Loucy (cell line): ENCODE data around the gene TSPAN9.

ENCODE experiments used
- H2AFZ ChIP-seq: fragments of 200-600 bp; sonication (generic); 2 replicates; pipeline ENCODE4 v1.6.0; 2016; ENCODE audit warnings: antibody characterized with exemption, mild to moderate bottlenecking, low read length, moderate library complexity
- H3F3A ChIP-seq: fragments of 200-600 bp; 2 replicates; pipeline ENCODE4 v1.6.0; 2016; ENCODE audit warnings: antibody characterized with exemption, low read depth, mild to moderate bottlenecking
- H3K27me3 ChIP-seq: fragments of 200-600 bp; sonication (generic); 2 replicates; pipeline ENCODE4 v1.6.1; 2014; ENCODE audit warnings: low read length, mild to moderate bottlenecking; ENCODE audit not compliant: insufficient read depth, poor library complexity, severe bottlenecking
- H3K36me3 ChIP-seq: fragments of 200-600 bp; sonication (generic); 2 replicates; pipeline ENCODE4 v1.6.1; 2016; ENCODE audit warnings: low read length; ENCODE audit not compliant: insufficient read depth
- H3K4me1 ChIP-seq: fragments of 200-600 bp; sonication (generic); 2 replicates; pipeline ENCODE4 v1.5.1; 2014; ENCODE audit warnings: low read length, mild to moderate bottlenecking; ENCODE audit not compliant: insufficient read depth, poor library complexity, severe bottlenecking
- H3K4me2 ChIP-seq: fragments of 200-600 bp; sonication (generic); 2 replicates; pipeline ENCODE4 v1.6.0; 2014; ENCODE audit warnings: antibody characterized with exemption, low read length, low read depth, mild to moderate bottlenecking; ENCODE audit not compliant: poor library complexity, severe bottlenecking
- H3K4me3 ChIP-seq: fragments of 200-600 bp; sonication (generic); 2 replicates; pipeline ENCODE4 v1.5.1; 2014; ENCODE audit warnings: low read length, mild to moderate bottlenecking, mixed read lengths; ENCODE audit not compliant: poor library complexity, severe bottlenecking
- H3K79me2 ChIP-seq: fragments of 200-600 bp; sonication (generic); 2 replicates; pipeline ENCODE4 v1.6.1; 2014; ENCODE audit warnings: low read length; ENCODE audit not compliant: insufficient read depth
- H3K9ac ChIP-seq: fragments of 200-600 bp; sonication (generic); 2 replicates; pipeline ENCODE4 v1.6.0; 2014; ENCODE audit warnings: mild to moderate bottlenecking, low read depth, low read length, moderate library complexity; ENCODE audit not compliant: poor library complexity, severe bottlenecking
- H3K9me2 ChIP-seq: fragments of 200-600 bp; sonication (generic); replicated peaks from 2 replicates; pipeline ENCODE4 v1.6.1; 2016; ENCODE audit warnings: low read depth, low read length, mixed read lengths
- H3K9me3 ChIP-seq: fragments of 200-600 bp; sonication (generic); 2 replicates; pipeline ENCODE4 v1.6.1; 2014; ENCODE audit warnings: mild to moderate bottlenecking, antibody characterized with exemption, low read length, low read depth; ENCODE audit not compliant: insufficient read depth
- H4K20me1 ChIP-seq: fragments of 200-600 bp; sonication (generic); 2 replicates; pipeline ENCODE4 v1.6.0; 2014; ENCODE audit warnings: antibody characterized with exemption, low read length, mild to moderate bottlenecking; ENCODE audit not compliant: insufficient read depth, poor library complexity, severe bottlenecking
- CTCF ChIP-seq: fragments of 200-600 bp; sonication (generic); conservative IDR thresholded peaks from 2 replicates; pipeline ENCODE4 v1.5.1; 2014; ENCODE audit warnings: mild to moderate bottlenecking, antibody characterized with exemption, low read length
- EZH2phosphoT487 ChIP-seq: fragments of 200-600 bp; IDR thresholded peaks from 2 replicates; pipeline ENCODE4 v1.6.1; 2018; ENCODE audit warnings: antibody characterized with exemption, mild to moderate bottlenecking, moderate library complexity, borderline replicate concordance

TSPAN9 gene

GRCh38 chr12:3157581-3158323, 80.6 kb downstream of the TSPAN9 start:
- H2AFZ ChIP-seq = no peak overlapping the region
- no peaks in the 10 kb centered on the region for H3K79me2 ChIP-seq
- H3K9ac ChIP-seq = no peak overlapping the region
- no peaks in the 10 kb centered on the region for H3K27me3 ChIP-seq
- no peaks in the 10 kb centered on the region for H3K9me2 ChIP-seq
- H3K4me1 ChIP-seq = no peaks in the 10 kb centered on the region
- TF ChIP-seq CTCF (no peak), EZH2phosphoT487 (no peak)
- no peaks in the 10 kb centered on the region for H3F3A ChIP-seq
- H3K4me2 ChIP-seq = no peak overlapping the region
- no peaks in the 10 kb centered on the region for H3K9me3 ChIP-seq
- no peaks in the 10 kb centered on the region for H3K36me3 ChIP-seq
- no peaks in the 10 kb centered on the region for H4K20me1 ChIP-seq
- H3K4me3 ChIP-seq = no peak overlapping the region

GRCh38 chr12:3158851-3159465, 81.8 kb downstream of the TSPAN9 start:
- Histone ChIP-seq H2AFZ (no peak overlapping the region), H3K9ac (no peak overlapping the region), H3K9me3 (no peaks in the 10 kb centered on the region), H3K4me1 (no peaks in the 10 kb centered on the region), H3K27me3 (no peaks in the 10 kb centered on the region), H4K20me1 (no peaks in the 10 kb centered on the region), H3K4me3 (no peak overlapping the region), H3F3A (no peaks in the 10 kb centered on the region), H3K36me3 (no peaks in the 10 kb centered on the region), H3K4me2 (no peak overlapping the region), H3K79me2 (no peaks in the 10 kb centered on the region), H3K9me2 (no peaks in the 10 kb centered on the region)
- TF ChIP-seq CTCF = no peak
- TF ChIP-seq EZH2phosphoT487 = no peak

GRCh38 chr12:3160081-3160480, 82.9 kb downstream of the TSPAN9 start:
- H3K36me3 ChIP-seq = no peaks in the 10 kb centered on the region

More at GRCh38 chr12:3160081-3160480, 82.9 kb downstream of the TSPAN9 start:
- no peaks in the 10 kb centered on the region for H4K20me1 ChIP-seq
- no peaks in the 10 kb centered on the region for H3F3A ChIP-seq
- no peak overlapping the region for H3K4me2 ChIP-seq
- no peak overlapping the region for H2AFZ ChIP-seq
- no peaks in the 10 kb centered on the region for H3K79me2 ChIP-seq
- no peak overlapping the region for H3K4me3 ChIP-seq
- H3K9ac ChIP-seq = no peak overlapping the region
- no peaks in the 10 kb centered on the region for H3K9me3 ChIP-seq
- no peak for TF ChIP-seq CTCF
- no peak for TF ChIP-seq EZH2phosphoT487
- no peaks in the 10 kb centered on the region for H3K9me2 ChIP-seq
- no peaks in the 10 kb centered on the region for H3K4me1 ChIP-seq
- no peaks in the 10 kb centered on the region for H3K27me3 ChIP-seq
